NT2/D1 (cell line): ENCODE measurements around the gene MAGI1.

Experiments used
- SUZ12 ChIP-seq: IDR thresholded peaks from 2 replicates; pipeline ENCODE4 v1.6.1; 2011; ENCODE audit not compliant: insufficient read length, insufficient read depth; ENCODE audit errors: extremely low read depth
- YY1 ChIP-seq: IDR thresholded peaks from 2 replicates; pipeline ENCODE4 v1.6.1; 2011; ENCODE audit not compliant: insufficient read length, insufficient read depth

- no peak for TF ChIP-seq SUZ12
- no peak for TF ChIP-seq YY1
Measured at GRCh38 chr3:65664931-65665330, 373.8 kb downstream of the MAGI1 start.
